GM18909 (cell line): ENCODE data around the gene SETD6.

Experiments
- ATAC-seq: cut with Tn5 transposase; IDR thresholded peaks from one replicate; pipeline ENCODE4 v1.9.1; 2021; ENCODE audit warnings: mild to moderate bottlenecking; ENCODE audit not compliant: unreplicated experiment, poor library complexity

Gene SETD6

DNA sequence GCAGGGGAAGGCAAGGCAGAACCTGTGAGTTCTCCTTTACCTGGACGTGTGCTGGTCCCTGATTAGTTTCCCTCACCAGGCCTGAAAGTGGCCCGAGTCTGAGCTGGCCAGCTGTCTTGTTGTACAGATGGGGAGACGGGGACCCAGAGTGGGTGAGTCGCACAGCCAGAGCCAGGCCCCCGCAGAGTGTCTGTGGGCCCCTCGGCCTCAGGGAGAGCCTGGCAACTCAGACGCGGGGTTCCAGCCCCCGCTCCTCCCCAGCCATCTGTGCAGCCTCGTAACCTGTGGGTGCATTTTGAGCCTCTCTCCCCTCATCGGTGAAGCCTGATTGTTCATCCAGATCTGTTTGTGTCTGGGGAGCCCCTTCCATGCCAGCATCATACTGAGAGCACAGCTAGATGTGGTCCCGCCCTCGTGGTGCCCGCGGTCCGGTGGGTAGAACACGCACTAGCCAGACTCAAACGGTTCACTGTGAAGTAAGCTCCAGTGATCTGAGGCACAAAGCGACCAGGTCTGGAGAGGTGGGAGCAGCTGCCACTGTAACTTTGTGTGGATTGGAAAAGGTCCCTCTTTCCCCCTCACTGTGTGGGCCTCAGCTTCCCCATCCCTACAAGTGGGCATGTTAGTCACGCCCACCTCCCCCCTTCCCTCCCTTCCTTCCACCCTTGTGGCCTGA, 21.4 kb upstream of the SETD6 start:
- no peak for ATAC-seq

DNA sequence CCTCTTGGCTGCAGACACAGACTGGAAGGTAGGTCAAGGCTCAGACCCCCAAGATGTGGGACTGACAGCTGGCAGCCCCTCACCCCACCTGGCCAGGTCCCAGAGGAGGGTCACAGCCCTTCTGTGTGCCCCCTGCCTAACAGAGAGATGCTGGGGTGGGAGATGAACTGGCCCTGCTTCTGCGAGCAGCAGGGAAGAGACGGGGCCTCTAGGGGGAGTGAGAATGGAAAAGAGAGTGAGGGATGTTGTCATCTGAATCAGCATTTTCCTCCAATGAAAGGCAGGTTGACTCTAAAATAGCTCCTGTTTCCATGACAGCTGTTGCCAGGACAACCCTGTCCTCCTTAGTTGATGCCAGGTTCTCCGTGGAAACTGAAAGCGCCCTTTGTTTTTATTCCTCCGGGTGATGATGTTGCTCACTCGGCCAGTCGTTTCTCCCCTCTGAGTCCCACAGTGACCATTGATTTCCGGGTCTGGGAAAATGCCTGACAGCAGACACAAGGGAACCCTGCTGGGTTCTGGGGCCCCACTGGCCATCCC, 20.3 kb upstream of the SETD6 start:
- peak; percentile 76 for ATAC-seq

DNA sequence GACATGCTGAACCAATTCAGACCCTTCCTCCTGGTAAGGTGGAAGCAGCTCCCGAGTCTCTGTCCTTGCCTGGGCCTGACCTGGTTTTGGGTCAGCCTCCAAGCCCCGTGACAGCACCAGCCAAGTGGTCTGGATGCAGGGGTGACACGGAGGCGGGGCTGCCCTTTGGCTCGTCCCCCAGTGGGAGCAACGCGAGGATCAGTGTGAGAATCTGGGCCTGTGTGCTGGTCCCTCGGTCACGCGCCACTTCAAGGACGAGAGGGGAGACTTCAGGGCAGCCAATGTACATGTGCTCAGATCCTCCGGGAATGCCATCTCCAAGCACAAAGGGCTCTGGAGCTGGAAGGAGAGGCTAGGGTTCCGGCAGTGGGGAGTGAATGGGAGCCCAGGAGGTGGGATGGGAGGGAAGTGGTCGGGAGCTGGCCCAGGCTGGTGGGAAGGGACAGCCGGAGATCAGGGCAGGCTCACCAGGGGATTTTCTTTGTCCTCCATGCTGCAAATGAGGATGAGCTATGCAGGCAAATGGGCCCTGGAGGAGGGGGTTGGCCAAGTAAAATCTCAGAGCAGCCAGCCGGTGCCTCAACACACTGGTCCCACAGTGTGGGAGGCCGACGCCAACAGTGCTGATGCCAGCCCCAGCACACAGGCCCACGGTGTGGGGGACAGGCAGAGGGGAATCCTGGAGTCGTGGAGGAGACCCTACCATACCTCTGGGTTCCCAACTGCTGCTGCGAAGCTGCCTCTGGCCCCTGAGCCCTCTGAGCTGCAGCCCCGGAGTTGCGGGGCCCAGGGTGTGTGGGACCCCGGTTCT, 19.6 kb upstream of the SETD6 start:
- no peak for ATAC-seq

DNA sequence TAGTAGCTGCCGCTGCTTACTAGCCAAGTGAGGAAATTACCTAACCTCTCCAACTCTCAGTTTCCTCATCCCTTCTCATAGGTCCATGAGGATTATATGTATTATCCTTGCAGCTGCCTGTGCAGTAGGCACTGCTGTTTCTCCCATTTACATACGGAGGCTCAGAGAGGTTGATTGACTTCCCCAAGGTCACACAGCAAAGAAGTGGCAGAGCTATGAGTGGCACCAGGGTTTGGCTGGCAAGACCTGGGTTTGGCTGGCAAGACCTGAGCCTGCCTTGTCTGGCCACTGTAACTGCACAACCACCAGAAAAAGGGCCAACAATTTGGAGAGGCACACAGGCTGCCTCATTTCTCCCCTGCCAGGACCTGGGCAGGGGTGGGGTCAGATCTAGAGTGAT, 17.8 kb upstream of the SETD6 start:
- ATAC-seq = no peak

DNA sequence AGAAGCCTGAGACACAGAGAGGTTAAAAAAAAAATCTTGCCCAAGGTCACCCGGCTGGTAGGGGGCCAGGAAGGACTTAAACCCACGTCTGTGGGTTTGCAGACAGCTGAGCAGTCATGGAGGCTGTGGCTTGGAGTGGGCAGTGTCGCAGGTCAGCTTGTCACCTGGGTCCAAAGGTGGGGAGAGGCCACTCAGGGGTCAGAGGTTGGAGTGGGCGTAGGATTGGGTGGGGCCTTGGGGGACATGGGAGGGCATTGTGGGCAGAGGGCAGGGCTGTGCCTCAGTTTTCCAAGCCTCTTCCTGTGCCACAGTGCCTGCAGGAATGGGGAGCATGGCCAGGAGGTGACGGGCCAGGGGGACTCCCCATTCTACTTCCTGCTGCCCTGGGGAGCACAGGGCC, 17.4 kb upstream of the SETD6 start:
- ATAC-seq = no peak

DNA sequence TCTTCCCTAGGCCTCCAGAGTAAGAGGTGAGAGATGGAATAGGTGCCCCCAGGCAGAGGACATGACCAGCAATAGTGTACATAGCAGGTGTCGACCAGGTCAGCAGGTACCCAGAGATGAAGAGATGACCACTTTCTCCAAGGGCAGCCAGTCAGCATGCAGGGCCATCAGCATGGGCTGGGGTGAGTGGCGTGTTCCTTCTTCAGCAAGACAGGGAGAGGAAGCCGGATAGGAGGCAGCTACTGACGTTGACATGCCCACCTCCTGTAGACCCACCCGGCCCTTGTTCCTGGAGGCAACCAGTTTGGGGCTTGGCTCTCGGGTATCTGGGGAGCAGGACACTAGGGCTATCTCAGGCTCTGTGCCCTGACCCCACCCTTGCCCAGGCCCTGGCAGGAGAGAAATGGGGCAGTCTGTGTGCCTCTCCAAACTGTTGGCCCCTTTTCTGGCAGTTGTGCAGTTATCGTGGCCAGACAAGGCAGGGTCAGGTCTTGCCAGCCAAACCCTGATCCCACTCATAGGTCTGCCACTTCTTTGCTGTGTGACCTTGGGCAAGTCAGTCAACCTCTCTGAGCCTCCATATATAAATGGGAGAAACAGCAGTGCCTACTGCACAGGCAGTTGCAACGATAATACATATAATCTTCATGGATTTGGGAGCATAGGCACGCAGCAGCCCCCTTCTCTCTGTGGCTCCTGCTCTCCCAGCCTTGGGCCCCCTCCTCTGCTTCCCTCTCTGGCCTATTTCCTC, 16.8 kb upstream of the SETD6 start:
- ATAC-seq = no peak

DNA sequence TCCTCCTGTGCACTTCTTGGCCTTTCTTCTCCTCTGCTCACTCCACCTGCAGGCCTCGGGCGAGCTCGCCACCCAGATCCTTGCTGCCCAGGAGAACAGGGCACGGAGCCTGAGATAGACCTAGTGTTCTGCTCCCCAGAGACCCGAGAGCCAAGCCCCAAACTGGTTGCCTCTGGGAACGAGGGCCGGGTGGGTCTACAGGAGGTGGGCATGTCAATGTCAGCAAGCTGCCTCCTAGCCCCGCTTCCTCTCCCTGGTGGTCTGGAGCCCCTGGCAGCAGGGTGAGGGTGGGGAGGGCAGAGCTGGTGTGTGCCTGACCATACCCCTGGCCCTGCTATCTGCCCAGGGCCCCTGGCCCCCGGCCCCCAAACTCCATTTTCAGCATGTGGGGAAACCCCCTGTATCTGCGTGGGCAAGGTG, 16.2 kb upstream of the SETD6 start:
- no peak for ATAC-seq

DNA sequence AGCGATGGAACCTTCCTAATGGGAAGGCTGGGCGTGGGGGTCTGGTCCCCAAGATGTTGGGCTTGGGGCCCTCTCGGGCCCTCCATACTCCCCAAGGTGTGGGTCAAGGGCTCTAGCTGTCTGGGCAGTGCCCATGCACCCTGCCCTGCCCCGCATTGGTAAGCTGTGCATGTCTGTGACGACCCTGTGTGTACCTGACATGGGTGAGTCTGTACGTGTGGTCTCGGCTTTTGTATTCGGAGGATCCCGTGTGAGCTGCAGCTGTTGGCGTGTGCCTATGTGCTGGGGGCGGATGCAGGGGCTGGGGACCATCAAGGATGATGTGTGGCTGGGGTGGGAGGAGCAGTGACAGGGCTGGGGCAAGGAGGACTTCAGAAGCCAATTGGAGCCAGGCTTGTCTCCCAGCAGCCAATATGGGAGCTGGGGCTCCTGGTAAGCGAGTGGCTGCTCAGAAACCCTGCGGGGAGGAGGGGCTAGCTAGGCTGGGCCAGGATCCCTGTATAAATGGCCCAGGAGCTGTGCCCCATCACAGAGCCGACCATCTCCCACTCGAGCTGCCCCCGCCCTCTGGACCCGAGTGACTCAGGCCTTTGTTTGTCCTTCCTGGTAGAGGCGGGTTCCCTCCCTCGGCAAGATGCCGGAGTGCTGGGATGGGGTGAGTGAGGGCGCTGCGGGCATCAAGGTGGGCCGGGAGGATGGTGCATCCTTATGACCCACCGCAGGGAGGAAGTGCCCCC, 15.5 kb upstream of the SETD6 start, which contains the start of gene NDRG4:
Gene NDRG4 (plus strand): TSS at position 529 of the 737 bp plus-strand sequence. CDS start 106 bp downstream, at position 635.
- ATAC-seq = peak; percentile 57

DNA sequence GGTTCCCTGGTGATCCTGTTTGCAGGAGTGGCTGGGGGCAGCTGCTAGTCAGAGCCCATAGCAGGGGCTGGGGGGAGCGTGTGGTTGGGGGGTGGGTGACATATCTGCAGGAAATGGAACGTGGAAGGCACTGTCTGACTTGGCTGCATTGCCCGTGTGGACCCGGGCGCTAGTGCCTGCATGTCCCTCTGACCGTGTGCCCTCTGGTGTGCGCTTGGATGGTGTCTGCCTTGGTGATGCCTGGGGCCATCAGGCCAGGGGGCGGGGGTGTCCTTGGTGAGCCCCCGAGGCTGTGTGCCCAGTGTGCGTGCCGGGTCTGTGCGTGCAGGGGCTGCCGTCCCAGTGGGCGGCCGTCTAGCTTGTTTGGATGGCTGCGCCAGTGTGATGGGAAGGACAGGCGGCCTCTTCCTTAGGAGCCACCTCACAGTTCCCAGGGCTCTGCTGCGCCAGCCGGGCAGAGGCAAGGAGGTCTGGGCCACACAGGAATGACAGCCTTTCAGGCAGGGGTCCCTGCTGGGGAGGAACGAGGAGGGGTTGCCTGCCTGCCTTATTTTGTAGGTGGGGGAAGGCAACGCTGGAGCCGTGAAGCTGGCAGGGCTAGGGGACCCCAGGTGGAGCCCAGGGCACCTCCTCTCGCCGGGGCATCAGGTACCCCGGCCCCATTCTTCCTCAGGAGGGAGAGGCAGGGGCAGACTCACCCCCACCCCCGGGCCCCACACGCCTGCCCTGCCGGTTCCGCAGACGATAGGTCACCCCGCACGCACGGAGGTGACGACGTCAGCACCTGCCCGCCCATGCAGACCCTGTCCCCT, 14.7 kb upstream of the SETD6 start:
- ATAC-seq = no peak

DNA sequence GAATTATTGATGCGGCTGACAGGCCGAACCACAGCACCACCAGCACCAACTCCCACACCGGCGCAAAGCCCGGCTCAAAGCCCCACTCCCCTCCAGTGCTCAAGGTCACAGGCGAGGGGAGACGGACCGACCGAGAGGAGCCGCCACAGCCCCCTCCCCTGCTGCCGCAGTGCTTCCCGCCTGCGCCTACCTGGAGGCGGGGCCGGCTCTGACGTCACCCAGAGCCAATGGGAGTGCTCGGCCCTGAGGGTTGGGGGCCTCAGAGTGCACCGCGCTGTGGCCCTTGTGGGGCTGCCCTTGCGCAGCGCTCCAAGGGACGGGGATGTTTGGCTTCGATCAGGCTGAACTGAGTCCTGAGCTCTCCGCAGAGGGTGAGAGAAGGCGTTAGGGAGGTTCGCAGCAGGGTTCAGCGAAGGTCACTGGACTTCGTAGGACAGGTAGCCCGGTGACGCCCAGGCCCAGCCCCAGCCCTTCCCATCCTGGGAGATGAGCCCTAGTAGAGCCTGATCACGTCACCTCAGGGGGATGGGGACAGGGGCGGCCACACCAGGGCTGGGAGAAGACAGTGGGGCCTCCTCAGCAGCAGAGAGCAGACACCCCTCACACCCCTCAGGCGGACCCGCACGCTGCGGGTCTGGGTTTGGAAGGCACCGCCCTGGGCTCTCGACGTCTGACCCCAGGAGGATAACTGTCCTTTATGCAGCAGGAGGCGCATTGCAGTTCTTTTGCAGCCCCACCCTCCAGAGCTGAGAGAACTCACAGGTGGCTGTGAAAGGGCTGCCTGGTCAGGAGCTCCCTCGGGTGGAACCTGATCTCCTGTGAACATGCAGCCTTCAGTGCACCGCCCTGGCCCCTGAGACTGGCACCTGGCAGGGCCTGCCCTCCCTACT, 13.8 kb upstream of the SETD6 start:
- ATAC-seq = no peak

DNA sequence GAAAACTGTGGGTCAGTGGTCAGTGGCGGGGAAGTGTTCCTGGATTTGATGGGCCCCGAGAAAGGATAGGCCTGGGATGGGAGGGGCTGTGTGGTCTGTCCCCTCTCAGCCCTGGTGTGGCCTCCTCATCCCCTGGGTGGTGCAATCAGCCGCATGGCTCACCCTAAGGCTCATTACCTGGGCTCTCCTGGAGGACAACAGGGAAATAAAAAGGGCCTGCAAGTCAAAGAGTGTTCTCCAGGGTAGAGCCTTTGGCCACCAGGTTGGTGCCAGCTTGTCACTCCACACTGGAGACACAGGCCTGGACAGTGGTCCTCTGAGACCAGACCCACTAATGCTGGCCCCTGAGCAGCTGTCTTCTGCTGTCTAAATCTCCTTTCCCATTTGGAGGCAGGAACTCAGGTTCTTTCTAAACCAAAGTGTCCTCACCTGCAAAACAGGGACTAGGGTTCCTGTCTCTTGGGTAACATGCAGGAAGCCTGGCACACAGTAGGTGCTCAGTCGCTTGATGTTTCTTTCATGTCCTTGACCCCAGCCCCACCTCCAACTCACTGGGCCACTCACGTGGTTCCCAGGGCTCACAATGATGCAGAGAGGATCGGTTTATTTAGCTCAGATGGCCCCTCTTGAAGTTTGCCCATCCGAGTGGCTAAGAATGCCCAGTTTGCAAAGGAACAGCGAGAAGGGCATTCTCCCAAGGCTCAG, 12.9 kb upstream of the SETD6 start:
- no peak for ATAC-seq

DNA sequence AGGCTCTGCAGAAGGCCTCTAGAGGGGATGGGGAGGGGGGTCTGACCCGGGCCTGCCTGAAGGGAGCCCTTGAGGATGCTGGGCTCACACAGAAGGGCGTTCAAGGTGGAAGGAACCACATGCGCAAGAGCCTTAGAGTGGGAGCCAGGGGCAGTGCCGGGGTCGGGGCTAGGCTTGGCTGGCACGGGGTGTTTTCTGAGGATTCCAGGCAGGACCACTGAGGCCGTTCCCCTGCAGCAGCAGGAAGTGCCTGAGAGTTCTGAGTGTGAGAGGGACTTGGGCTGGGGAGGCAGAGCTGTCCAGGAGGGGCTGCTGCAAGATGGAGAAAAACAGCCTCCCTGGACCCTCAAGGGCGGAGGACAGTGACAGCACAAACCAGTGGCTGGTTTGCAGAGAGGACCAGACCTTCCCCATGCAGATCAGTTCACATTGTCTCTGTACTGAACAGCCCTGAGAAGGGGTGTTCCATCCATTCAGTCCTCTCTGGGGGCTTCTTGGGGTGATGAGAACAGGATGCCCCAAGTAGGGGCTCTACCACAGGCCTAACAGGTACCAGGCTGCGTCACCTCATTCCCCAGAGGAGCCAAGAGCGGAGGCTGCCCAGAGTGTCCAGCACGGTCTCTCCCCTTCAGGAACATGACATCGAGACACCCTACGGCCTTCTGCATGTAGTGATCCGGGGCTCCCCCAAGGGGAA, 12.0 kb upstream of the SETD6 start:
- no peak for ATAC-seq

DNA sequence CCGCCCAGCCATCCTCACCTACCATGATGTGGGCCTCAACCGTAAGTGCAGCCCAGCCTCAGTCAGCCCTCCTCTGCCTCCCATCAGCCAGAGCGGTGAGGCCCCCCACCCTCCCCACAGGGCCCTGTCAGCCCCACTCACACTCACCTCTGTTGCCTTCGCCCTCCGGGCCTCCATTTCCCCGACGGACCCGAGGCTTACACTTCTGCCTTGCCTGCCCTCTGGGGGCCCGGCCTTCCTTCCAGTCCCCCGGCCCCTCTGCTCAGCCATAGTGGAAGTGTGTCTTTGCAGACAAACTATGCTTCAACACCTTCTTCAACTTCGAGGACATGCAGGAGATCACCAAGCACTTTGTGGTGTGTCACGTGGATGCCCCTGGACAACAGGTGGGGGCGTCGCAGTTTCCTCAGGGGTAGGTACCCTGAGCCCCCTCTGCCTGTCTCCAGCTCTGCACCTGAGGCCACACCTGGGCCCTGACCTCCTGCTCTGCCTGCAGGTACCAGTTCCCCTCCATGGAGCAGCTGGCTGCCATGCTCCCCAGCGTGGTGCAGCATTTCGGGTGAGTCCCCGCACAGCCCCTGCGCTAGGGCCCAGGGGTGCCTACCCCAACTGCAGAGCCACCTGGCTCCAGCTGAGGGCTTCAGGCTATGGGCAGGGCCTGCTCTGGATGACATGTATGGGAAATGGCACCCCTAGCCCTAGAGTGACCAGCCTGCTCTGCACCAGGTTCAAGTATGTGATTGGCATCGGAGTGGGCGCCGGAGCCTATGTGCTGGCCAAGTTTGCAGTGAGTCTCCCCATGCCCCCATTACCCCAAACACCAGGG, 11.2 kb upstream of the SETD6 start:
- ATAC-seq = no peak

DNA sequence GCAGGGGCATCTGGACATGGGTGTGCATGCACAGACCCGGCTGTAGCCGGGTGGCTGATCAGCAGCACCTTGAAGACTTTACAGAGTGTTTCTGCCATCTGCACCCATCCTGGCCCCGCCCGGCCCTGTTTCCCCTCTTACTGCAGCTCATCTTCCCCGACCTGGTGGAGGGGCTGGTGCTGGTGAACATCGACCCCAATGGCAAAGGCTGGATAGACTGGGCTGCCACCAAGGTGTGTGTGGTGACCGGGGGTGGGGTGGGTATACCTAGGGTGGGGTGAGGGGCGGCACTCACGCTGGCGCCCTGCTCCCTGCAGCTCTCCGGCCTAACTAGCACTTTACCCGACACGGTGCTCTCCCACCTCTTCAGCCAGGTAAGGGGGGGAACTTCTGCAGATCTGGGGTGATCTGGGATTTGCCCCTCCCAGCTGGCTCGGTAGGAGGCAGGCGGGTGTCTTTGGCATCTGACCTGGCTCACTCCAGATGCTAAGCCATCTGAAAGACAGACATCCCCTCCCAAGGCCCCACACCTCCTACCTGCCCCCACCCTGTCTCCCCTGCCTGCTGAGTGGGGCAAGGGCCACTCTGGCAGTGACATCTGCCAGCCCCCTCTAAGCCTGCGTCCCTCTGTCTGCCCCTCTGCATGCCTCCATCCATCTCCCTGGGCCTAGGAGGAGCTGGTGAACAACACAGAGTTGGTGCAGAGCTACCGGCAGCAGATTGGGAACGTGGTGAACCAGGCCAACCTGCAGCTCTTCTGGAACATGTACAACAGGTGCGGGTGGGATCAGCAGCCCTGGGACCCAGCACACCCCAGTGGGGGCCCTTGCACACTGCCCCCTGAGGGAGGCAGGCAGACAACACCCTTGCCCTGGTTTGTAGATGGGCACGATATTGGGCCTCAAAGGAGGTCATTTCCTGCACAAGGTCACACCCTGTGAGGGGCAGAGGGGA, 8.8 kb upstream of the SETD6 start:
- no peak for ATAC-seq
